Central memory CD8-positive, alpha-beta T cell (primary cell): ENCODE measurements around the gene CSRP2.

ENCODE experiments used
- ATAC-seq: fragments of 150-1000 bp; cut with Tn5 transposase; replicated peaks from 2 replicates; pipeline ENCODE4 v1.10.0; 2022; ENCODE audit warnings: mild to moderate bottlenecking, moderate FRiP score, moderate number of reproducible peaks; ENCODE audit not compliant: poor library complexity, severe bottlenecking; ENCODE audit errors: extremely low read depth
- DNase-seq, 2 donors: peaks; one replicate each; pipeline ENCODE4 v3.0.0; 2021; ENCODE audit warnings: low spot score in 2 of 2
- H3K27ac Mint-ChIP-seq: one replicate; pipeline ENCODE4 v1.8.0; 2022; ENCODE audit warnings: low read depth, mild to moderate bottlenecking, moderate library complexity, mixed read lengths
- H3K27me3 Mint-ChIP-seq: one replicate; pipeline ENCODE4 v1.8.0; 2022; ENCODE audit warnings: mixed read lengths
- H3K36me3 Mint-ChIP-seq: one replicate; pipeline ENCODE4 v1.8.0; 2022; ENCODE audit warnings: mild to moderate bottlenecking, moderate library complexity, mixed read lengths; ENCODE audit not compliant: insufficient read depth
- H3K4me1 Mint-ChIP-seq: one replicate; pipeline ENCODE4 v1.8.0; 2022; ENCODE audit warnings: mixed read lengths
- H3K4me3 Mint-ChIP-seq: one replicate; pipeline ENCODE4 v1.8.0; 2022; ENCODE audit warnings: mild to moderate bottlenecking, moderate library complexity, mixed read lengths
- H3K9me3 Mint-ChIP-seq: one replicate; pipeline ENCODE4 v1.8.0; 2022; ENCODE audit warnings: mixed read lengths

CSRP2 gene

DNA sequence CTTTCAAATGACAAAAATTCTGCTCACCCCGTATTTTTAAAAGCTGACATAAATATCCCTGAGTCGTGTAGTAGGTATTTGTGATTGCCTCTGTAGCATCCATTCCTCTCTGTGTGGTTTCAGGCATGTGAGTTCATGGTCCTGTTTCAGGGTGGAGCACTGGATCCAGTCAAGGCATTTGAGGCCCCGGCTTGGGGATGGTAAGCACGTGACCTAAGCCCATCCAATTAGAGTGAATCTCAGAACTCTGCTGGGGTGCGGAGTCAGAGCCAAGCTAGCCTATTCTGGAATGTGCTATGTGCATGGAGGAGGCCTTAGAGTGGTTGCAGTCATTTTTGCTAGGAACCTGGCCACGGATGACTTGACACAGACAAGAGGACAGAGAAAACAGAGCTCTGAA is 4.3 kb upstream of the CSRP2 start:
- H3K27ac Mint-ChIP-seq, result no peak overlapping the region
- H3K4me3 Mint-ChIP-seq, result no peak overlapping the region
- DNase-seq (no peak), ATAC-seq (no peak)
- H3K27me3 Mint-ChIP-seq, result peaks cover 49% of the 10 kb centered on the region
- H3K9me3 Mint-ChIP-seq, result no peaks in the 10 kb centered on the region
- H3K4me1 Mint-ChIP-seq, result peaks cover 11% of the 10 kb centered on the region
- no peaks in the 10 kb centered on the region for H3K36me3 Mint-ChIP-seq

GRCh38 chr12:76882367-76882766 is 3.5 kb upstream of the CSRP2 start:
- Mint-ChIP-seq H3K27ac (no peak overlapping the region), H3K27me3 (peaks cover 53% of the 10 kb centered on the region), H3K4me3 (no peak overlapping the region), H3K4me1 (peaks cover 11% of the 10 kb centered on the region), H3K36me3 (no peaks in the 10 kb centered on the region), H3K9me3 (no peaks in the 10 kb centered on the region)
- DNase-seq, result no peak
- ATAC-seq, result no peak

DNA sequence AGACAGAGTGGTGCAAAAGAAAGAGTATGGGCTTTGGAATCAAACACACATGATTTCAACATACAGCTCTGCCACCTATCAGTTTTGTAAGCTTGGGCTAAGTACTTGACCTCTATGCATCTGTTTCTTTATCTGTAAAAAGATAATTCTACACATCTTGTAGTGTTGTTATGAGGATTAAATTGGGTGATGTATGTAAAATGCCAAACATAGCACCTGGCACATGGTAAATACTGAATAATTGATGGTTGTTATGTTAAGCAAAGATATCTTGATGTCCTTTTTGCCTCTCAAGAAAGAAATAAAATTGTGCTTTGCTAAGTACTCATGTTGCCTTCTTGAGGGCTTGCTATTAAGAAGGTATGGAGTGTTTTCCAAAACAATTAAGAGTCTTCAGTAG is 2.3 kb upstream of the CSRP2 start:
- DNase-seq (no peak), ATAC-seq (no peak)
- Mint-ChIP-seq H3K9me3 (no peaks in the 10 kb centered on the region), H3K4me3 (no peak overlapping the region), H3K27ac (no peak overlapping the region), H3K4me1 (peaks cover 11% of the 10 kb centered on the region), H3K36me3 (no peaks in the 10 kb centered on the region), H3K27me3 (peaks cover 65% of the 10 kb centered on the region)

- DNase-seq (no peak), ATAC-seq (no peak)
- Mint-ChIP-seq H3K27me3 (peaks cover 71% of the 10 kb centered on the region), H3K4me1 (peaks cover 11% of the 10 kb centered on the region), H3K4me3 (peak overlapping the region; percentile 3), H3K36me3 (no peaks in the 10 kb centered on the region), H3K9me3 (no peaks in the 10 kb centered on the region), H3K27ac (no peak overlapping the region)
These were observed 1.8 kb upstream of the CSRP2 start for GRCh38 chr12:76880519-76881023.

DNA sequence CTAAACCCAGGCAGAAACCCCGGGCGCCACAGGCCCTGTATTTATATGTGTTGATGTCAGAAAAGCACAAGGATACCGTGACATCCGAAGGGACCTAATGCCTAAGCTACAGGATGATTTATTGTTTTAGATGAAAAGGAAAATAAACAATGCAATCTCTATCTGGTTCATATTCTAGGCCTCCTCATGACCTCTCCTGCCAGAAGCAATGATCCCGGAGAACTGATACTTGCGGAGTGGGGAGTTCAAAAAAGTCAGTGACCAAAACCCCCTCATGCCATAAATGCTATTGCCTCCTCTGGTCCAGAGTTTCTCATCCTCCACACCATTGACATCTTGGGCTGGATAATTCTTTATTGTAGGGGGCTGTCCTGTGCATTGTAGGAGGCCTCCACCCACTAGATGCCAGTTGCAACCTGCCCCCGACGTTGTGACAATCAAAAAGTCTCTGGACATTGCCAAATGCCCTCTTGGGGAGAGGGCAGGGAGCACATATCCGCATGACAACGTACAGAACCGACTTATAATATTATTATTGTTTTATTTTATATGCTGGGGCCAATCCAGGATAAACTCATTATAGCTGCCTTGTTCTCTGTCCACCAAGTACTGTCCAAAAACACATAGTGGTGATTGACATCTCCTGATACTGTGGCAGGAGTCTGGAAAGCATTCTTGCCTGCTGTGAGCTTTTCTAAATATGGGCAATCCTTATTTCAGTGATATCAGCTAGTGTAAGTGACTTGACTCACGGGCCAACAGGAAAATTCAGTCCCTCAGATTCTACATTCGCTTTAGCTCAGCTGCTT is 1.1 kb upstream of the CSRP2 start:
- DNase-seq (no peak), ATAC-seq (no peak)
- Mint-ChIP-seq H3K4me3 (peak overlapping the region; percentile 74), H3K4me1 (peaks cover 11% of the 10 kb centered on the region), H3K27me3 (peaks cover 78% of the 10 kb centered on the region), H3K36me3 (no peaks in the 10 kb centered on the region), H3K27ac (no peak overlapping the region), H3K9me3 (no peaks in the 10 kb centered on the region)

- H3K4me3 Mint-ChIP-seq, result peak overlapping the region; percentile 85
- peak; percentile 15 for ATAC-seq
- H3K4me1 Mint-ChIP-seq, result peaks cover 11% of the 10 kb centered on the region
- H3K27ac Mint-ChIP-seq, result no peak overlapping the region
- no peak for DNase-seq
- H3K36me3 Mint-ChIP-seq, result no peaks in the 10 kb centered on the region
- H3K27me3 Mint-ChIP-seq, result peaks cover 83% of the 10 kb centered on the region
- no peaks in the 10 kb centered on the region for H3K9me3 Mint-ChIP-seq
These were observed 520 bp downstream of the CSRP2 start for GRCh38 chr12:76878099-76878898.

GRCh38 chr12:76876696-76877229 is 2.1 kb downstream of the CSRP2 start:
- H3K4me3 Mint-ChIP-seq, result no peak overlapping the region
- peaks cover 11% of the 10 kb centered on the region for H3K4me1 Mint-ChIP-seq
- DNase-seq, result no peak
- peaks cover 86% of the 10 kb centered on the region for H3K27me3 Mint-ChIP-seq
- H3K27ac Mint-ChIP-seq, result no peak overlapping the region
- H3K36me3 Mint-ChIP-seq, result no peaks in the 10 kb centered on the region
- no peaks in the 10 kb centered on the region for H3K9me3 Mint-ChIP-seq
- no peak for ATAC-seq

GRCh38 chr12:76874491-76875190 is 4.2 kb downstream of the CSRP2 start:
- Mint-ChIP-seq H3K9me3 (no peaks in the 10 kb centered on the region), H3K4me3 (no peak overlapping the region), H3K4me1 (peaks cover 11% of the 10 kb centered on the region), H3K27ac (no peak overlapping the region), H3K27me3 (peaks cover 81% of the 10 kb centered on the region), H3K36me3 (peaks cover 2% of the 10 kb centered on the region)
- DNase-seq, result no peak
- ATAC-seq, result no peak

- no peak overlapping the region for H3K4me3 Mint-ChIP-seq
- no peaks in the 10 kb centered on the region for H3K9me3 Mint-ChIP-seq
- peaks cover 6% of the 10 kb centered on the region for H3K4me1 Mint-ChIP-seq
- H3K36me3 Mint-ChIP-seq, result peaks cover 2% of the 10 kb centered on the region
- ATAC-seq (no peak), DNase-seq (no peak)
- no peak overlapping the region for H3K27ac Mint-ChIP-seq
- H3K27me3 Mint-ChIP-seq, result peaks cover 75% of the 10 kb centered on the region
These were observed 4.8 kb downstream of the CSRP2 start for GRCh38 chr12:76874027-76874426.

DNA sequence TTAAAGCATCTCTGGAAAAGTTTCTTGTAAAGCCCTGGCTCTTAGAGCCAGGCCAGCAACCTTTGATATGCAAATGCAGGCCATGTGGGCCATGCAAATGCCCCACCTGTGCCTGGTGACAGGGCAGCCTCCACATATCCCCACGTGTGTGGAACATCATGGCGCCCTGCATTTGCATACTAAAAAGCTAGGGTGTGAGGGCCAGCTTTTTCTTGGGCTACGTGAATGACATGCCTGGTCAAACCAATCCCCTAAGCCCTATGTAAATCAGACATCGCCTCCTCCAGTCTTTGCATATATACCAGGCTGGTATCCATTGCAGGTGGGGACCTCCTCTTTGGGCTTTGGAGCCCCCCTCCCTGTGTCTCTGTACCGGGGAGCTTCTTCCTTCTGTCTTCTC is 6.4 kb downstream of the CSRP2 start:
- Mint-ChIP-seq H3K4me1 (no peaks in the 10 kb centered on the region), H3K4me3 (no peak overlapping the region), H3K9me3 (no peaks in the 10 kb centered on the region), H3K27ac (no peak overlapping the region), H3K27me3 (peaks cover 59% of the 10 kb centered on the region), H3K36me3 (peaks cover 2% of the 10 kb centered on the region)
- no peak for ATAC-seq
- no peak for DNase-seq

- H3K4me1 Mint-ChIP-seq, result no peaks in the 10 kb centered on the region
- DNase-seq, result no peak
- peaks cover 52% of the 10 kb centered on the region for H3K27me3 Mint-ChIP-seq
- peaks cover 2% of the 10 kb centered on the region for H3K36me3 Mint-ChIP-seq
- H3K9me3 Mint-ChIP-seq, result no peaks in the 10 kb centered on the region
- no peak overlapping the region for H3K27ac Mint-ChIP-seq
- H3K4me3 Mint-ChIP-seq, result no peak overlapping the region
- ATAC-seq, result no peak
These were observed 7.1 kb downstream of the CSRP2 start for GRCh38 chr12:76871742-76872141.

GRCh38 chr12:76871082-76871481 is 7.7 kb downstream of the CSRP2 start:
- H3K27ac Mint-ChIP-seq, result no peak overlapping the region
- no peak for ATAC-seq
- H3K9me3 Mint-ChIP-seq, result no peaks in the 10 kb centered on the region
- no peaks in the 10 kb centered on the region for H3K4me1 Mint-ChIP-seq
- DNase-seq, result no peak
- H3K36me3 Mint-ChIP-seq, result peaks cover 2% of the 10 kb centered on the region
- H3K27me3 Mint-ChIP-seq, result peaks cover 46% of the 10 kb centered on the region
- H3K4me3 Mint-ChIP-seq, result no peak overlapping the region
